Stimulated activated CD8-positive, alpha-beta memory T cell treated with anti-CD3 and anti-CD28 coated beads, Interleukin-4, amount 100 ng/mL, for 4 hours (primary cell): Measurements from ENCODE around the gene RARRES1.

Experiments
- DNase-seq, 2 donors: peaks; one replicate each; pipeline ENCODE4 v3.0.0-alpha.2; 2020; ENCODE audit warnings: low read depth in 2 of 2, low spot score in 1 of 2

The RARRES1 gene

GRCh38 chr3:158735296-158736033 is 3.2 kb upstream of the RARRES1 start:
- no peak for DNase-seq

- no peak for DNase-seq
Observed at GRCh38 chr3:158733656-158734055, 1.4 kb upstream of the RARRES1 start.

- DNase-seq, result no peak
Observed at GRCh38 chr3:158732856-158733200, 571 bp upstream of the RARRES1 start.

GRCh38 chr3:158731486-158731885 is 771 bp downstream of the RARRES1 start:
- no peak for DNase-seq

- DNase-seq, result no peak
Observed at GRCh38 chr3:158728851-158729250, 3.4 kb downstream of the RARRES1 start.

GRCh38 chr3:158728061-158728377 is 4.2 kb downstream of the RARRES1 start:
- no peak for DNase-seq

- DNase-seq, result peak in 1 of 2 donors; percentile 9
Observed at GRCh38 chr3:158727206-158728060, 4.8 kb downstream of the RARRES1 start.

DNA sequence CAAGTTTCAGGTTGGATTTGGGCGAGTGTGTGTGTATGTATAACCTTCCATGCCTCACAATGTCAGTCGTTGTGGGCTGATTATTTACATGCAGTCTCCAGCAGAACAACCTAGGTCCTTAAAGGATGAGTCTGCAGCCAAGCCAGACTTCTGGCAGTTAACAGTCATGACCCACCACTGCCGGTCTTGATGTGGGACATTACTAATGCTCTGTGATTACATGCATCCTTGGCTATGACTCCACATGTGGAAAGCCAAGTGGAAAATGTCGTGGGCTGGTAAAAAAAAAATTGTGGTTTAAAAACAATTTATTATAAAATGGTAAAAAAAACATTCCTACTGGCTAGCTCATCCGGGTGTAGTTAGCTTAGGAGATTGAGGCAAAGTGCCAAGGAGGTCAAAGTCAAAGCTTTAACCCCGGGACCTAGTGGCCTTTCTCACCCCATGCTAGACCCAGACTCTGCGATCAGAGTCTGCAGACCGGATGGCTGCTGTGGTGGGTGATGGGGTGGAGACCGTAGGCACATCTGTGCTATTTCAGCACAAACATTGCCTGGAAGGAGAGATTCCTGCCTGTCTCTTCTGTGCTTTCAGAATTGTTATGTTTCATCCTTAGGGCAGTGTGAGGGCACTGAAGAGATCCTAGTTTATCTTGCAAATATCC is 6.8 kb downstream of the RARRES1 start:
- DNase-seq, result no peak

GRCh38 chr3:158723991-158724390 is 8.3 kb downstream of the RARRES1 start:
- no peak for DNase-seq

GRCh38 chr3:158722108-158722507 is 10.1 kb downstream of the RARRES1 start:
- DNase-seq, result no peak

DNA sequence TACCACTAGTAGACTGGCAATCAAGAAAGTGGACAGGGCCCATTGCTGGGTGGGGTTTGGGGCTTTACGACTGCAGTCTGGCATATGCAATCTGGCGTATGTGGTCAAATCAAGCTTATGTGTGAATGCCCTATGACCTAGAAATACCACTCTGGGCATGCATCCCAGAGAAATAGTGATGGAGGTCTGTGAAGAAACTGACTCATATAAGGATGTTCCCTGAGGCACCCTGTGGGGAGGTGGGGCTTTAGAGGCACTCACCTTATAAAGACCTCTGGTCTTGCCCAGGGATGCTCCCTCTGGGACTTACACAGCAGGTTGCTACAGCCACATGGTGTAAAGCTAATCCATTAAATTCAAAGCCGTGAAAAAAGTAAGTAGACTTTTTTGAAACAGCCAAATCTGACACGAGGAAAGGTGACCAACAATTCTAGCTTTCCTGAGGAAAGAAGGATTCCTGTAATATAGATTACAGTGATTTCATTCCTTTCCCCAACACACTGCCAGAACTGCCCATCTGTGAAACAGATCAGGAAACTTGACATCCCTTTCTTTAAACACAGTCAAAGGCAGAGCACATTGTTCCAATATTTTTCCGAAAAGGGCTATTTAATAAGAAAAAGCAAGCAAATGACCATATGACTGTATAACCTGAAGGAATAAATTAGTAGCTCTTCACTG is 13.6 kb downstream of the RARRES1 start:
- DNase-seq, result no peak

GRCh38 chr3:158717576-158717975 is 14.7 kb downstream of the RARRES1 start:
- DNase-seq, result no peak

DNA sequence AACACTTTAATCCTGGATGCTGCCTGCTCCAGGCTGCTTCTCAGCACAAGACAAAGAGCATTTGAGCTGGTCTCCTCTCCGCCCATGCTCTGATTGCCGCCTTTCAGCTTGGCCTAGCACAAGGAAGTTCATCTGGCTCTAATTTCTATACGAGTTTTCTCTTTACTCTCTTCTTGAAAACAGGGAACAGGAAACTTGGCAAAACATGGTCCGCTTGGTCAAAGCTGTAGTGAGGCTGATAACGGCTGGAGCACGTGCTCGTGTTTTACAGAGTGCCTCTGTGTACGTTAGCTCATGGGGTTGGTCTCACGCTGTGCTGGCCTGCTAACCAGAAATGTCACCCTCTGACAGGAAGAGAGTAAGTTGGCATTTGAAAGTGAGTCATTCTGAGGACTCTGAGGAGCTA is 19.2 kb downstream of the RARRES1 start:
- DNase-seq, result no peak

DNA sequence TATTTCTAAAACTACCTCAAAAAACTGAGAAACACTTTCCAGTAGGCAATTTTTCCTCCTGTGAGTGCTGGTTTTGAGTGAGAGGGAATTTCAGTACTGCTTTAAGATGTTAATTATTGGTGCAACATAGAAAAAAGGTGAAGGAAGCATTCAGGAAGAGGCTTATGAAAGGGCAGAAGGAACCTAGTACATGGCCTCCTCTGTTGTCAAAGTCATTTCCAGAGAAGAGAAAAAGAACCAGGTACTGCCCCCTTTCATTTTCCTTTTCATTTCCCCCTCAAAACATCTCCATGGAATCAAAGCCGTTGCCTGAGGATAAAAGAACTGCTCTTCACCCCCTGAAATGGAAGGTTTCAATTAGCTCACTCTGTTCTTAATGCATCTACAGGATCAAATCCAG is 19.8 kb downstream of the RARRES1 start:
- DNase-seq, result no peak

DNA sequence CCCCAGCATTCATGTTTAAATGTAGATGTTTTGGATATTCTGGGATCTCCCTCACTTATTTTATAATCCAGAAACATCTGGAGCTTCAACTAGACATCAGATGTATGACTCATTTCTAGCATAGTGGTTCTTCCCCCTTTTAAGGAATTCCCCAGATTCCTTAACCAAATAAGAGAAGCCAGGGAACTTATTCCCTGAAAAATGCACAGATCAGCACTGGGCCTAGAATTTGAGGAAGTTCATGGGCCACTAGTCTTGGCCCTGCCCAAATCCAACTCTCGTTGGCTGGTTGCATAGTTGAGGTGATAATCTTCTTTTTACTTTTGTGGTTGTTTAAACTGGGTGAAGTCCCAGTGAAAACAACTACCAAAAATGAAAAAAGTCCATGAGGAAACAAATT is 20.4 kb downstream of the RARRES1 start:
- no peak for DNase-seq

GRCh38 chr3:158710601-158711000 is 21.7 kb downstream of the RARRES1 start:
- DNase-seq, result no peak

DNA sequence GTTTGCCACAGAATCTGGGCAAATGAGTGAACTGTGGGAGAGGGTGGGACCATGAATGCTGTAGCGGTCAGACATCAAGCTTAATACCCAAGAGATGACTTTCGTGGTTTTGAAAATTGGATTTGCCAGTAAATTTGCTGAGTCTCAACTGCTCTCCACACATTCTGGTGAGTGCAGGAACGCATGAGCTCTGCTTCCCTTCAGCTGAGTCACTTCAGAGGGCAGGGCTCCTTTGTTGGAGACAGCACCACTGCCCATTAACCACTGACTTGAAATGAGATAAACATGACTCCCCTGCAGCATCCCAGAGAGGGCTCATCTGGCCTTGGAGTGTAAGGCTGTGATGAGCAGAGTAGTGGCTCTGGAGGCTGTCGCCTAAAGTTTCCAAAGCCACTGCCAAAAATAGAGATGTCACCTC is 22.6 kb downstream of the RARRES1 start:
- DNase-seq, result no peak

DNA sequence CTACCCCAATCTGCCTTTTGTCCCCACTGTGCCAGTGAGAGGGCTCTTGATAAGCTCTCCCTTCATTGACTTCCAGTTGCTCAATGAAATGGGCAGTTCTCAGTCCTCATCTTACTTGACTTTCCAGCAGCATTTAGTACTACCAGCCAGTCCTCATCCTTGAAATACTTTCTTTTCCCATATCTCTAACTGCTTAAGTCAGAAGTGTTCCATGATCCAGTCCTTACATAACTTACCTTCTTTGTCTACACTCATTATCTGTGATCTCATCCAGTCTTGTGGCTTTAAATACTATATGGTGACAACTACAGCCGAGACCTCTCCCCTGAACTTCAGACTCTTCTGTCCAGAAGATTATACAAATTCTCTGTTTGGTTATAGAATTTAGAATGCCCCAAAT is 28.7 kb downstream of the RARRES1 start:
- DNase-seq, result no peak

DNA sequence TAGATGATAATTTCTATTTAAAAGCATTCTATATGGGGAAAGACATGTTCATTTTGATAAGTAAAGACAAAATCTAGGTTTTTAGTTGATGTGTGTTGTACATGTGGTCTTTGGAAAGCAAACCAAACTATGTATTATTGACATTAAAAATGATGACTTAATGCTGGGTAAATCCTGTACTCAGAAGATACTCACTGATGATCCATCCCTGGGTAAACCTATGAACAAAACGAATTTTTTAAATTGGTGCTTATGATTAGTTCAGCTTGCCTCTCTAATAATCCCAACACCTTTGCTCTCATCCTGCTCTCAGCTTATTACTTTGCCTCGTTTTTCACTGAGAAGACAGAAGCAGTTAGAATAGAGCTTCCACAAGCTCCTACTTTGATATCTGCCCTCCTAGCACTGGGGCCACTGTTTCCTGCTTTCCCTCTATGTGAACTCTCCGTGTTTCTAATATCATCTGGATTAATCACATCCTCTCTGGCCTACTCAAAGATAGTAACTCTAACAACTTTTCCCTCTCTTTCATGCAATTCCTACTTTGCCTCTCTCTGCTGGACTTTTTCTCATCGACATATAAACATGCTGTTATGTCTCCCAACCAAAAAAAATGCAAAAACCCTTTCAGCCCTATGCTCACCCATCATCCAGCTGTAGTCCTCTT is 29.3 kb downstream of the RARRES1 start:
- DNase-seq, result no peak

DNA sequence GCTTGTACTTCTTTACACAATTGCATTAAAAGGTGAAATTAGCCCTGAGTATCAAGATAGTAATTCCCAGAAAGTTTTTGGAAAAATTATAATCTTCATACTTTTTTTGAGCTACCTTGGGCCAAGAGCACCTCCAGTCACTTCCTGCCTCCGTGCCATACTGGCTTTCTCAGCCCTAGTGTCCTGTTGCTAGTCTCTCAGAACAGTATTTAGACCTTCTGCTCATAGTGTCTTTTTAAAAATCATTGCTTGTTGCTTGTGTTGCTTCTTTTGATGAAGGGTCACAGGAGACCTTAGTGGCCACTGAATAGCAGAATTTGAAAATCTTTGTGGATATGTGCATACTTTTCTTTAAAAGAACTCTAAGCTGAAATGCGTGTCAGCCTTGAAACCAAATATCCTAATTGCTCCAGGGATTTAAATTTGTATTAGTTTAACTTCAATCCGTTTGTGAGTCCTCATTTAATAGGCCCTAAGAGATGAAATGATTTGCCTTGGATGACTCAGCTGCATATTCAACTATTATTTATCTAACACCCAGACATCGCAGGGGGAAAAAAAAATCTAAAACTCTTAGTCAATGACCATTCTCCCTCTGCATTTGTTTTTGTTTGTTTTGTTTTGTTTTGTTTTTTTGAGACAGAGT is 30.7 kb downstream of the RARRES1 start:
- DNase-seq, result no peak

DNA sequence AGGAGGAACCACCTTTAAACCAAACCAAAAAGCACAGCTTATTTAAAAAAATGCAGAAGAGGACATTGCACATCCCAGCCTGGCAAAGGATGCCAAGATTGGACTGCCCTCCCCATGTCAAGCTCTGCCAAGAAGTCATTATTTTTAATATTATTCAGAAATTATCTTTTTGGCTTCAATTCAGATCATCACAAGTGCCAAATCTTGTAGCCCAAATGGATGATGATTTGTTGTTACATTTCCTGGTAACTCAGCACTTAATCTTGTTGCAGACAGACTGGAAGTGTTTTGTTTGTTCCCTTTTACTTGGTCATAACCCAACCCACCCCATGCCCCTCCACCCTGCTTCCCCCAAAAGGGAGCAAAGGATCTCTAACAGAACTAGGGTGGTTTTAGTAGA is 31.7 kb downstream of the RARRES1 start:
- no peak for DNase-seq
